ENCODE measurements around the gene PRR15L. TPM values are rescaled to one million over a fixed set of nuclear protein-coding genes. Genes with fewer than 3 reads are reported as not detected.
"Not testable (repeated sequence)": the region's sequence is repeated elsewhere in the genome, so short reads cannot be mapped to it uniquely, and the experiment has no call there.

Gene PRR15L
- polyA plus RNA-seq, 3 donors: 20.4 to 22.7 (median 21.6) TPM

DNA sequence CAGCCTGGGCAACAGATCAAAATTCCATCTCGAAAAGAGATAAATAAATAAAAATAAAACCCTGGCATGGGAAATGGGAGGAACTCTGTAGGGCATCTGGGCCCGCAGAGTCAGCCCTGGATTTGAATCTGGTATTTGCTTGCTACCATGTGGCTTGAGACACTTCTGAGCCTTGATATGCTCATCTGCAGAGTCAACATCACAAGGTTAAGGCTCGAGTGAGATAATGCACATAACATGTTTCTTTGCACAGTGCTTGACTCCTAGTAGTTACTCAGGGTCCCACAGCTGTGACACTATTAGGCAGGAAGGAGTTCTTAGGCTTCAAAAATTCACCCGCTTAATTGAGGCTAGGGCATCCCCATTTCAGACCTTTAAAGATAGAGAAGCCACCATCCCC is 34.5 kb upstream of the PRR15L start:
- no peak for DNase-seq

DNA sequence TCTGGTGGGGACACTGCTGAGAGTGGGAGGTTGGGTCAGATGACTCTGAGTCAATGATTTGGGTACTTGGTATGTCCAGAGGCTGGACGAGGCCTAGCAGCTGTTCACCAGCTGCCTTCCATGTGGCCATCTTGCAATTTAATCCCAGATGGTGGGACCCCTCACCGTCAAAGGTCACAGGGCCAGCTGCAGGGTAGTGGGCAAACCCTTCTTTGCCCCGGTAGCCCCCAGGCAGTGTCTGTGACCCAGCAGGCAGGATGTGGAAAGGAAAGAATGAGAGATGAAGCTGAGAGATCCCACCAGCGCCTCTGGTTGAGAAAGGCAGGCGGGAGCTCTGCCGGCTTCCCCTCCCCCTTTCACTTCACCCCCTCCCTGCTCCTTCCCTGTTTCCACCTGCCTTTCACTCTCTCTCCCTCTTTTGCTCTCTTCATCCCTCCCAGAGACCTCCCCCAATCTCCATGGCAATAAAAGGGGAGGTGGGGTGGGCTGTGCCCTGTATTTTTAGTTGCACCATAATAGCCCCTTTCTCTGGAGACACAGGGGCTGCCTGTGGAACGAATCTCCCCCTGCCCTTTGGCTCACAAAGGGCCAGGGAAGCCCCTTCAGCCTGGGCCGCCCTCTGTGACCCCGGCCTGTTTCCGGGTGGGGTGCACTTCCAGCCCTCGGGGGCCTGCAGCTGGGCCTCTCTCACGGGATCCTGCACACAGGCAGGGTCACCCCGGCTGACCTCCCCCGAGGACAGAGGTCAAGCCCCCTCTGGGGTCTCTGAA is 33.5 kb upstream of the PRR15L start:
- no peak for DNase-seq

GRCh38 chr17:47989700-47990099 is 32.0 kb upstream of the PRR15L start:
- no peak for DNase-seq

DNA sequence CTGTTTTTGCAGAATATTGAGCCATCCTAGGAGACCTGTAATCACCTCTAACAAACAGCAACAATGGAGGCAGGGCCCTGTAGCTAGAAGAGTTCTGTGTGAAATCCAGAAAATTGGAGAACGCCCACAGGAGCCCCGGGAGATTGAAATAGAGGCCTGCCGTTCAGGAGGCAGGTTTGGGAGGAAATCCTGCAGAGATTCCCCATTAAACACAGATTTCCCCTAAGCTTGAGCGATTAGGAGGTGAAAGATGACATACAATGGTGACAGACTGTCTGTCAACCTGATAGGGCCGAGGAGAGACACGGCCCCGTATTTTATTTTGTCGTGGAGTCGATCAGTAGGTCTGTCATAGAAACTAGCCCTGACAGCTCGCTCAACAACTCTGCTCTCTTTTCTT is 31.5 kb upstream of the PRR15L start:
- no peak for DNase-seq

- DNase-seq: not testable (repeated sequence)
Observed at GRCh38 chr17:47988445-47988844, 30.8 kb upstream of the PRR15L start.

DNA sequence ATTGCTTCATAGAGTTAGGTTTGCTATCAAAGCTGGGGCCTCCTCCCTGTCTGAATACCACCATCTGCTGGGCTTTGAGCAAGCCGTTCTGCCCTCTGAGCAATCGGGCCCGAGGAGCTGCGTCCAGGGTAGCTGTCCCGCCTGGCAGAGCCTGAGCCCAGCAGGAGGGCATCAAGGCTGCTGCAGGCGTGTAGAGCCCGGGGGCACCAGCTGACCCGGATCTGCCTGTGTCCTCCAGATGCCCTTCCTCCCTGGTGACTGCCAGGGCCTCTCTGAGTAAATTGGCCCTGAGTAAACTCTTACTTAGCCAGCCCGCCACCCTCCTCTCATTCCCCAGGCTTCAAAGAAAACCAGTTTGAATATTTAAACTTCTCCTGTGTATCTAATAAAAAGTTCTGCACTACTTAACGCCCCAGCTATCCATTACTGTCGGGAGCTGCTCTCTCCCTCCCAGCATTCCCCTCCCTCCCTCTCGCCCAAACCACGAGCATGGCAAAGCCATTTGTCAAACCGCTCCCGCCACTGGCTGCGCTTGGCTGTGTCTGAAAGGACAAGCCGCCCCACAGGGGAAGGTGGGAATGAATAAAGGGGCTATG is 29.7 kb upstream of the PRR15L start:
- DNase-seq: peak; percentile 65

DNA sequence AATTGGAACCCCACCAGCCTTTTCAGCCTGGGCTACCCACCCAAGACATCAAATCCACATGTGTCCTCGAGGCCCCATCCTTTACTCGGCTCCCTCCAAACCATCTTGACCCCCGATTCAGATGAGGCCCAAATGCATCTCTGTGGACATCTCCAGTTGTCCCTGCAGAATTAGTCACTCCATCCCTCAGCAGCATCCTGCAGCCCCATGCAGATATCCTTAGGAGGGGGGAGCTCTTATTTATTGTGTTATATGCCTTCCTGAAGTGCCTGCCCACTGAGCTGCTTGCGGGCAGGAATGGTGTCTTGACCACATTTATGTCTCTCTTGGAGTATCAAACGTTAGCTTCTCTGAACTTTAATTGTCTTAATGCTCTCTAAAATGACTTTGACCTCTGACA is 28.8 kb upstream of the PRR15L start:
- DNase-seq: no peak

- DNase-seq: no peak
Observed at GRCh38 chr17:47983492-47984223, 26.0 kb upstream of the PRR15L start.

DNA sequence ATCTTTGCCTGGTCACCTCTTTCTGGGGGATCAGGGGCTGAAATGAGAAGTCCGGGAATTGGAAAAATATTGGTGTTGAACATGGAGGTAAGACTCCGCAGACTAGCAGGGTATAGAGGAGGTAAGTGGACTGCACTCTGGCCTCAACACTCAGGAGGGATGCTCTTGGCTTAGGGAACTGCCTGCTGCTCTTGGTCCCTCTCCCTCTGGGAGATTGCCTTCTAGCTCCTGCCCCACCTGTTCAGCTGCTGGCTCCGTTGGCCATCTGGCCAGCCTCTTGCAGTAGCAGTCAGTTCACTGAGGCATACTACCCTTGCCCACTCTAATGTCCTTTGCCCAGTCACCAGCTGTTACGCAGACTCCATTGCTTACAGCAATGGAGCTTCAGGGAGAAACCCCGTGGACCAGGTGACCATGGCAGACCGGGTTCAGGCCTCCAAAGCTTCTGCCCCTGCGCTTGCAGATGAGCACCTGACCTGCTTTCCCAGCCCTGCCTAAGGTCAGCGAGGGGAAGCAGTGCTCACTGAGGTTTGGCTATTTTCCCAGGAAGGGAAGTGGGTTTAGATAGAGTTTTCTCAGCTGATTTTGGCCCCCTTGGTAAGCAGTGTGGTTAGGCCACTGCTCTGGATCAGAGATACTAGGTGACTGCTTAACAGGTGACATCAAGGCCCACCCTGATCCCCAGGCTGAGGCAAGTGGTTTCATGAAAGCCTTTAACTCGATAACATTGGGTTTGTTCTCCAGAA is 25.1 kb upstream of the PRR15L start:
- DNase-seq: no peak

DNA sequence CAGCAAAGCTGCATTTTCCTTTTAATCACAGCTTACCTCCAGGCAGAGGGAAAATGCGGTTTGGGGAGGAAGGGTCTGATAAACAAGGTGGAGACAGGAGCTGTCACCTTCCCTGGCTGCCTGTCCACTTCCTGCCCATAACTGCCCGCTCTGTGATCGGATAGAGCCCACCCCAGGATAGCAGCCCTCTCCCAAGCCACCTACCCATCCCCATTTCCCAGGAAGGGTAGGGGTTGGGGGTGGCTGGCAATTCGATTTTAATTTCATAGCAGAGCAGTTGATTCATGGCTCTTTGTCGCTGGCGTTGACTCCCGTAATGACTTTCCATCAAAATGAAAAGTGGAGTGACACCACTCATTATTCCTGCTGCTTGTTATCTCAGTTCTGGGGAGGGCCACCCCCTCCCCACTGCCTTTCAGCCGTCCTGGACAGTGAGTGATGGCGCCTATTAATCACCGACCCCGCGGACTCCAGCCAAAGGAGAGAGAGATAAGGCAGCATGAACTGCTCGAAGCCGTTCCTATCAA is 24.5 kb upstream of the PRR15L start:
- no peak for DNase-seq

GRCh38 chr17:47981462-47981861 is 23.8 kb upstream of the PRR15L start:
- no peak for DNase-seq

- DNase-seq: no peak
Observed at GRCh38 chr17:47980541-47980940, 22.9 kb upstream of the PRR15L start.

DNA sequence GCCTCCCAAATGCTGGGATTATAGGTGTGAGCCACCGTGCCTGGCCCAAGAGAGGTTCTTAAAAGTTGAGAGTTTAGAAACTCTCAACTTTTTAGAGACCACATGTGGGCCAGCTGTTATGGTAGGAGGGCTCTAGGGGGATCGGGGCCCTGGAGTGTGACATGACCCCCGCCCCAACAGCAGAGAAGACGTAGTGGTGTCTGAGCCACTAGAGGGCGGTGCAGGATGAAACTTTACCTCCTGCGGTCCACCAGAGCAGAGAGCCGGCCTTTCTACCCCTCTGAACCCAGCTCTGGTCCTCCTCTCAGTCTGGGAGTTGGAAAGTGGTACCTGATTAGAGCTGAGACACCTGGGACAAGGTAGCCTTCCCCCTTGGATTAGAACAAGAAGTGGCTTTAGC is 20.6 kb upstream of the PRR15L start:
- peak; percentile 51 for DNase-seq

DNA sequence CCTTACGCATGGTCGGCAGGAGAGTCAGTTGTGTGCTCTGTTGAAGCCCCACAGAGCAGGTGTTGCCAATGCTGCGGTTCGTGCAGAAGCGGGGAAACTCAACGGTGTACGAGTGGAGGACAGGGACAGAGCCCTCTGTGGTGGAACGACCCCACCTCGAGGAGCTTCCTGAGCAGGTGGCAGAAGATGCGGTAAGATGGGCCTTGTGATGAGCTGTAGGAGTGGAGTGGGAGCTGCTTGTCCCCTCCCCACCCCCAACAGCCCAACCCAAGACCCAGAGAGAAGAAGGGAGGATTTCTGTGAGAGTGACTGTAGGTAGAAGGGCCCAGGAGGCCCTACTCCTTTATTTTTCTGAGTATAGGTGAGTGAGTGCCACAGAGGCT is 18.1 kb upstream of the PRR15L start:
- no peak for DNase-seq

GRCh38 chr17:47975189-47975822 is 17.6 kb upstream of the PRR15L start:
- DNase-seq: no peak

DNA sequence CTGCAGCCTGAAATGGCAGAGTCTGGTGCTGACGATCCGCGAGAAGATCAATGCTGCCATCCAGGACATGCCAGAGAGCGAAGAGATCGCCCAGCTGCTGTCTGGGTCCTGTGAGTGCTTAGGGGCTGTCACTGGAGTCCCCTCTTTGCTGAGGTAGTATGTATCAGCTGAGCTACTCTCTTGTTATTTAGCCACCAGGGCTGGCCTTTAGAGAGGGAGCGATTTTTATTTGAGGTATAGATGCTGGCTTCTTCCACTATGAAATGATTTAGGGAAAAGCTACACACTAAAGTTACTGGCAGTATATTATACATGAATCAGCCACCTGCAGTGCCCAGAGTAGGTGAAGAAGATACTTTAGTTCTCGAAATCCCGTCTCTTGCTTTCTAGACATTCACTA is 15.9 kb upstream of the PRR15L start:
- no peak for DNase-seq

DNA sequence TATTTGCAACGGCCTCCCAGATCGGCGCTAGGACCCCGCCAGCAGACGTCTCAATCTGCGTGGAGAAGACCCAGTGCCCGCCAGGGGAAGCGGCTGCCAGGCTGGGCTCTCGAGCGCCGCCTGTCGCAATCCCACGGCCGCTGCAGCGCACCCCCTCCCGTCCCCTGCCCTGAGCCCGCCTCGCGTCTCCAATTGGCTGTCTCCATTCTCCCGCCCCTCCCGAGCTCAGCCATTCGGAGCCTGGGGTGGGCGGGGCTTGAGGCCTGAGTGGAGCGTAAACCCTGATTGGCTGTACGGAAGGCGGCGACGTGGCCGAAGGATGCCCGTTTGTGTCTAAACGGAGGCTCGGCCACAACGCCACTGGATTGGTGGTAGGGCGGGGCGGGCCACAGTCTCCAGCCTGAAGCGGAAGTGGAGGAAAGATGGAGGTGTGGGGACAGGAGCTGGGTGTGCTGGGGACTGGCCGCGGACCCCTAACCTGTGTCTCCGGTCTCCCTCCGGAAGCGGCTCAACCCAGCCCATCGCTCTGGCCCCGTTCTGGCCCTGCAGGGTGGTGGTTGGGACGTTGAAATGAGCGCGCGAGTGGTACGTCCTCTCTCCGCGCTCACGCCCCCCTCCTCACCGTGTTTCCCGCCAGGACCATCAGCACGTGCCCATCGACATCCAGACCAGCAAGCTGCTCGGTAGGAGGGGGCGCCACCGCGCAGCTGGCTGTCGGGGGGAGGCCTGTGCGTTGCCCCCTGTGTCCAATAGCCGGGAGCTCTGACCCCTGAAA is 13.2 kb upstream of the PRR15L start, which contains the start of gene CDK5RAP3:
TSS of gene CDK5RAP3 (plus strand) at position 389 of the 775 bp plus-strand sequence. CDS start at position 423, 34 bp downstream.
- peak; percentile 100 for DNase-seq

GRCh38 chr17:47969930-47970724 is 12.4 kb upstream of the PRR15L start:
- DNase-seq: no peak

DNA sequence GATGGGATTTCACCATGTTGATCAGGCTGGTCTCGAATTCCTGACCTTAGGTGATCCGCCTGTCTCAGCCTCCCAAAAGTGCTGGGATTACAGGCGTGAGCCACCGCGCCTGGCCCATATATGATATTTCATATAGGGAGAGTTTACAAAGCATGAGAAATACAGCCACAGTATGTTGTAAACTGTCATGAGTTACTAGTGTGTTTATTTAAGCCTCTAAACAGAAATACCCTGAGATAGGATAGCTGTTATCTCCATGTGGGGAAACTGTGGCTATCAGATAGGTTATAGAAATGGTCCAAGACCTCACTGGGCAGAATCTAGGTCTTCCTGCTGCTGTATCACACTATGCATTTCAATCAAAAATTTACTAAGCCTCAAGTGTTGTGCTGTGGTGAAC is 11.2 kb upstream of the PRR15L start:
- DNase-seq: no peak
